Suprapubic skin (tissue), 3 donors: ENCODE results near the gene SAA2.

Experiments
- CTCF ChIP-seq, 2 donors: fragments of 200-600 bp in 1 of 2; fragments of 450-650 bp in 1 of 2; sonication (generic) in 1 of 2; IDR thresholded peaks; one replicate each; pipeline ENCODE4 v1.5.1; 2016 to 2019; ENCODE audit warnings: antibody characterized with exemption in 2 of 2, mild to moderate bottlenecking in 1 of 2, moderate library complexity in 1 of 2
- EP300 ChIP-seq: sonication (generic); formaldehyde crosslinking; IDR thresholded peaks from one replicate; pipeline ENCODE4 v1.6.1; 2017; ENCODE audit warnings: antibody characterized with exemption
- POLR2A ChIP-seq, 2 donors: fragments of 450-650 bp; IDR thresholded peaks; one replicate each; pipeline ENCODE4 v1.6.1; 2017; ENCODE audit warnings: antibody characterized with exemption in 2 of 2, mild to moderate bottlenecking in 2 of 2, moderate library complexity in 2 of 2

DNA sequence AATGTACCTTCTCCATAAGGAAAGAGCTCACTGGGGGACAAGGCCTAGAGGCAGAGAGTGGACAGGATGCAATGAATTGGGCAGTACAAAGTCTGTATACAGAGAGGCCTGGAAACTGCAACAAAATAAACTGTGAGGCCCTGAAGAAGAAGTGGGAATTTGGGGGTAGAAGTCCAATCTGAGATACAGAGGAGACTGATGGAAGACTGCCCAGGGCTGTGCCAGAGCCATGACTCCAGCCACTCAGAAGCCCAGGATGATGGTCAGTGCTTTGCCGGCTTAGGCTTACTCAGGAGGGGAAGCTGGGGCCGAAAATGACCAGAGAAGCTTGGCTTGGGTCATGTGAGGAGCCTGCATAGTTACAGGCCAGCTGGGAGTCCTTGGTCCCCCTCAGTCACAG is 17.6 kb downstream of the SAA2 start:
- no peak for TF ChIP-seq POLR2A (IDR thresholded peaks at IDR 0.05)
- TF ChIP-seq CTCF (IDR thresholded peaks at IDR 0.05) = no peak
- no peak for TF ChIP-seq EP300
